AG04450 (cell line): Measurements from ENCODE around the gene HMSD. TPM values are rescaled to one million over a fixed set of nuclear protein-coding genes. Genes with fewer than 3 reads are reported as not detected.

ENCODE experiments used
- CTCF ChIA-PET: fragments of 300-600, 350-600 bp; formaldehyde crosslinking; extraction: SDS; loops from one replicate; lab custom pipeline; 2022; ENCODE audit warnings: antibody characterized with exemption, inconsistent platforms; lab: Charles Lee
- POLR2A ChIA-PET: fragments of 350-600 bp; formaldehyde crosslinking; extraction: SDS; loops from one replicate; lab custom pipeline; 2021; ENCODE audit warnings: antibody characterized with exemption, inconsistent platforms; lab: Yijun Ruan, JAX
- DNase-seq: peaks from one replicate; pipeline ENCODE4 v3.0.0-alpha.2; 2011; ENCODE audit warnings: low read depth, low spot score
- H3K27ac ChIP-seq: one replicate; pipeline ENCODE4 v1.5.1; 2012; ENCODE audit warnings: low read depth, low read length, control low read depth
- H3K27me3 ChIP-seq: one replicate; pipeline ENCODE4 v1.6.0; 2012; ENCODE audit warnings: low read length; ENCODE audit not compliant: control insufficient read depth, insufficient read depth
- H3K4me3 ChIP-seq: 2 replicates; pipeline ENCODE4 v1.5.1; 2011; ENCODE audit warnings: mild to moderate bottlenecking, low read depth, low read length, control low read depth
- H3K9me3 ChIP-seq: 2 replicates; pipeline ENCODE4 v1.5.1; 2012; ENCODE audit warnings: low read length; ENCODE audit not compliant: control insufficient read depth, insufficient read depth
- polyA plus RNA-seq: library from polyadenylated mRNA; depleted of rRNA; stranded (reverse); fragments of >200 nt; gene quantifications from 2 replicates; pipeline ENCODE4 v1.2.3, GENCODE V29; 2011
- TF ChIP-seq, protein P1 (sequence below): IDR thresholded peaks from 2 replicates; pipeline ENCODE4 v1.5.1; 2011; ENCODE audit warnings: low read depth, low read length, control low read depth, inconsistent platforms

HMSD gene
- polyA plus RNA-seq, 1 experiment: 0.63 TPM

DNA sequence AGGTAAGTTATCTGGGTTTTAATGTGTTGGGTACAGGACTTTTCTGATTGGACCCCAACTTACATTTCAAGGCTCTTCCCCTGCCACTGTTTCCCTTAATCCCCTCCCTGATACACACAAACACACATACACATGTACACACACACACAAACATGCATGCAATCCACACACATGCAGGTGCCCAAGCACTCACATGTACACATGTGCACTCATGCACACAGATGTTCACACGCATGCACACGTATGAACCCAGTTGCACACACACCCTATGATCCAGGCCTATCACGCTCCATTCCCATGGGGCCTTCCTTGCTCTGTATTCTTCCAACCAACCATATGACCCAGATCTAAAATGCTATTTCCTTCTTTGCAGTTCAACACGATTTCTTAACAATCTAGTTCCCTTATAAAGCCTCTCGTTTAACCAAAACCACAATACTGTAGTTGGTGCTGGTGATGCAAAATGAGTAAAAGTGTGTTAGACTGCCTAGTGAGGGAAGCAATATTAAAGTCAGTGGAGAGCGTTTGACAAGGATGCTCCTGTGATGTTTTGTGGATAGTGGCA lies 31.9 kb downstream of the HMSD start:
- CTCF ChIA-PET: interaction anchor here (1.3 to 1.8 kb wide), 2 partner anchors 13 to 15 kb away, joined by 3 to 13 read pairs; no protein-coding TSS in a partner anchor
- no peaks in the 10 kb centered on the region for H3K9me3 ChIP-seq
- POLR2A ChIA-PET: no interaction called here
- TF ChIP-seq, protein P1, sequence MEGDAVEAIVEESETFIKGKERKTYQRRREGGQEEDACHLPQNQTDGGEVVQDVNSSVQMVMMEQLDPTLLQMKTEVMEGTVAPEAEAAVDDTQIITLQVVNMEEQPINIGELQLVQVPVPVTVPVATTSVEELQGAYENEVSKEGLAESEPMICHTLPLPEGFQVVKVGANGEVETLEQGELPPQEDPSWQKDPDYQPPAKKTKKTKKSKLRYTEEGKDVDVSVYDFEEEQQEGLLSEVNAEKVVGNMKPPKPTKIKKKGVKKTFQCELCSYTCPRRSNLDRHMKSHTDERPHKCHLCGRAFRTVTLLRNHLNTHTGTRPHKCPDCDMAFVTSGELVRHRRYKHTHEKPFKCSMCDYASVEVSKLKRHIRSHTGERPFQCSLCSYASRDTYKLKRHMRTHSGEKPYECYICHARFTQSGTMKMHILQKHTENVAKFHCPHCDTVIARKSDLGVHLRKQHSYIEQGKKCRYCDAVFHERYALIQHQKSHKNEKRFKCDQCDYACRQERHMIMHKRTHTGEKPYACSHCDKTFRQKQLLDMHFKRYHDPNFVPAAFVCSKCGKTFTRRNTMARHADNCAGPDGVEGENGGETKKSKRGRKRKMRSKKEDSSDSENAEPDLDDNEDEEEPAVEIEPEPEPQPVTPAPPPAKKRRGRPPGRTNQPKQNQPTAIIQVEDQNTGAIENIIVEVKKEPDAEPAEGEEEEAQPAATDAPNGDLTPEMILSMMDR: no peak
- H3K27me3 ChIP-seq: no peaks in the 10 kb centered on the region
- H3K27ac ChIP-seq: no peak overlapping the region
- no peak for DNase-seq
- no peak overlapping the region for H3K4me3 ChIP-seq

DNA sequence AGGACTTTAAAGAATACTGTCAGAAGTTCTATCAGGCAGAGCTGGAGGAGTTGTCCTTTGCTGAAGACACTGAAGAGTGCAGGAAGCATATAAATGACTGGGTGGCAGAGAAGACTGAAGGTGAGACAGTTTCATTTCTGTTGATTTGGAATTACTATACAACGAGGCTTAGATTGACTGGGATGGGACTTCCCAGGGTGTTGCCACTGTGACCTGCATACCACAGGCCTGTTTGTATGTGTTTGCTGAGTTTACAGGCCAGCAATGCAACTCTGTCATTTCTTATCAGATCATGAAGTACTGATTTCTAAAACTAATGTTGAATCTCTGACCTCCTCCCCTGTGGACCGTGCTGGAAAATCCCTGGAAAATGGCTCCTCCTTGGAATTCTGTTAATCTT lies 32.6 kb downstream of the HMSD start:
- H3K27ac ChIP-seq: no peak overlapping the region
- H3K4me3 ChIP-seq: no peak overlapping the region
- ChIA-PET CTCF (interaction anchor here (1.3 kb wide), 1 partner anchor 14 kb away, joined by 3 read pairs; no protein-coding TSS in a partner anchor), POLR2A (no interaction called here)
- H3K9me3 ChIP-seq: no peaks in the 10 kb centered on the region
- no peaks in the 10 kb centered on the region for H3K27me3 ChIP-seq
- no peak for DNase-seq
- TF ChIP-seq, protein P1: no peak

DNA sequence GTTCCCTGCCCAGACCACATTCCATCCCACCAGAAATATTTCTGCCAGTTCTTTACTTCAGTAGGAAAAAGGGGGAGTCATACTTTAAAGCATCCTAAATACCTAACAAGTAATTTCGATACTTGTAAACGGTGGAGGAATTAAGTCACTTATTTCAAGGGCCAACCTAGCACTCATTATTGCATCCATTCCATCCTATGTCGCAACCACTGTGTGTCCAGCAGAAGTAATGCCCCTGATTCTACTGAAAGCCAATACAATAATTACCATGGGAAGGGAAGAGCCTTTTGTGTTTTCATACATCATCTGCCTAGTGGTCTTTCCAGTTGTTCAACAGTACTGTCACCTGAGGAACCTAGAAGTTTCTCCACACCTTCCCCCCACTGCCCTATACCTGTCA lies 33.3 kb downstream of the HMSD start:
- no peaks in the 10 kb centered on the region for H3K27me3 ChIP-seq
- H3K9me3 ChIP-seq: no peaks in the 10 kb centered on the region
- POLR2A ChIA-PET: no interaction called here
- CTCF ChIA-PET: interaction anchor here (1.2 kb wide), 1 partner anchor 12 kb away, joined by 5 read pairs; no protein-coding TSS in a partner anchor
- H3K4me3 ChIP-seq: no peak overlapping the region
- TF ChIP-seq, protein P1: no peak
- no peak overlapping the region for H3K27ac ChIP-seq
- DNase-seq: no peak

DNA sequence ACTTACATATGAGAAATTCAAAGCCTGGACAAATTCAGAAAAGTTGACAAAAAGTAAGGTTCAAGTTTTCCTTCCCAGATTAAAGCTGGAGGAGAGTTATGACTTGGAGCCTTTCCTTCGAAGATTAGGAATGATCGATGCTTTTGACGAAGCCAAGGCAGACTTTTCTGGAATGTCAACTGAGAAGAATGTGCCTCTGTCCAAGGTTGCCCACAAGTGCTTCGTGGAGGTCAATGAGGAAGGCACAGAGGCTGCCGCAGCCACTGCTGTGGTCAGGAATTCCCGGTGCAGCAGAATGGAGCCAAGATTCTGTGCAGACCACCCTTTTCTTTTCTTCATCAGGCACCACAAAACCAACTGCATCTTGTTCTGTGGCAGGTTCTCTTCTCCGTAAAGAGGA lies 37.8 kb downstream of the HMSD start:
- Histone ChIP-seq H3K27ac (no peak overlapping the region), H3K27me3 (no peaks in the 10 kb centered on the region), H3K9me3 (no peaks in the 10 kb centered on the region), H3K4me3 (no peak overlapping the region)
- ChIA-PET POLR2A (no interaction called here), CTCF (interaction anchor here (2.0 to 3.2 kb wide), 3 partner anchors 8 to 23 kb away, joined by 14 to 35 read pairs (median 15); no protein-coding TSS in a partner anchor)
- TF ChIP-seq, protein P1: no peak
- DNase-seq: no peak

DNA sequence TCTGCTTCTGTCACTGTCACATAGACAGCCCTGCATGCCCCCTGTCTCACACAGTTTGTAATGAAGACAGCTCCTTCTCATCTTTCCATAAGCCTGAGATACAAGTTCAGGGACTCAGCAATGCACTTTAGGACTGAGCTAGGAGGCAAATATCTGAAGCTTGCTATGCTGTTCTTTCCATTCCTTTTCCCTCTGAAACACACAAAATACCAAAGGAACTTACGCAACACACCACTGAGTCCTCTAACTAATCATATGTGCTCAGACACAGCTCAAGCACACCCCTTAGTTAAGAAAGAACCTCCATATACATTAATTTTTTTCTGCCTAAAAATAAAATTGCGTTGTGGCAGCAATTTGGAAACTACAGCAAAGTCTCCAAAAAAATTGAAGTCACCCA lies 38.6 kb downstream of the HMSD start:
- CTCF ChIA-PET: interaction anchor here (1.0 to 2.0 kb wide), 2 partner anchors 10 to 24 kb away, joined by 3 to 14 read pairs; no protein-coding TSS in a partner anchor
- POLR2A ChIA-PET: interaction anchor here (0.8 kb wide), 1 partner anchor 17 kb away, joined by 3 read pairs; no protein-coding TSS in a partner anchor
- no peak for DNase-seq

More for the DNA sequence above, 38.6 kb downstream of the HMSD start:
- TF ChIP-seq, protein P1: no peak
- Histone ChIP-seq H3K4me3 (no peak overlapping the region), H3K9me3 (no peaks in the 10 kb centered on the region), H3K27ac (no peak overlapping the region), H3K27me3 (no peaks in the 10 kb centered on the region)
